Measurements from ENCODE around the gene OR2S2.

Gene OR2S2

DNA sequence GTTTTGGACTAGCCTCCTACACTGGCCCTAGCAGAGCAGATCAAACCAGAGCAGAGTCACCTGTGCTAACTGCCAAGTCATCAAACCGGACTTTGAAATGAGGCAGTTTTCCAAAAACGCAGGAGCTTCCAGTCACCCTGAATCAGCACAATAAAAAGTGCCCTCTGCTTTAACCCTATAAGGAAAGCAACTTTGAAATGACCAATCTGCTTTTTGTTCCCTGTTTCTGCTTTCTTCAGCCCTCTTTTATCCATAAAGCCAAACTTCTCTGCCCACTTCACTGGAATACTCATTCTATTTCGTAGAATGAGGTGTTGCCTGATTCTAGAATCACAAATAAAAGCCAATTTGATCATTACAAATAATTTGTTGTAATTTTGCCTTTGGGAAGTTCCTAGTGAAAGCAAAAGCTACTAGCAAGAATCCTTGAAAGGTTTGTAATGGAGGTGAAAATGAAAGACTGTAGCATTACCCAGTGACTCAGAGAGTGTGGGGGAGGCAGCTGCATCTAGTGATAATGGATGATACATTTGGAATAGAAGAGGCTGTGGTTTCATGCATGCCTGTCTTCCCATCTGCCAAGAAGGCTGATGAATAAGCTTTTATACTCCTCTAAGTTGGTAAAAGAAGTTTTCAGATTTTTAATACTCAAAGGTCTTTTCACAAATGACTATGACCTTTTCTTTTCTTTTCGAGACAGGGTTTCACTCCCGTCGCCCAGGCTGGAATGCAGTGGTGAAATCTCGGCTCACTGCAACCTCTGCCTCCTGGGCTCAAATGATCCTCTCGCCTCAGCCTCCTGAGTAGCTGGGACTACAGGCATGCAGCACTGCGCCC is 33.8 kb downstream of the OR2S2 start:
- DNase-seq (ENCODE audit: low read depth), result peak; percentile 92
- H3K4me3 ChIP-seq (ENCODE audit: low read depth, low read length), result no peak overlapping the region
- TF ChIP-seq, protein P1, sequence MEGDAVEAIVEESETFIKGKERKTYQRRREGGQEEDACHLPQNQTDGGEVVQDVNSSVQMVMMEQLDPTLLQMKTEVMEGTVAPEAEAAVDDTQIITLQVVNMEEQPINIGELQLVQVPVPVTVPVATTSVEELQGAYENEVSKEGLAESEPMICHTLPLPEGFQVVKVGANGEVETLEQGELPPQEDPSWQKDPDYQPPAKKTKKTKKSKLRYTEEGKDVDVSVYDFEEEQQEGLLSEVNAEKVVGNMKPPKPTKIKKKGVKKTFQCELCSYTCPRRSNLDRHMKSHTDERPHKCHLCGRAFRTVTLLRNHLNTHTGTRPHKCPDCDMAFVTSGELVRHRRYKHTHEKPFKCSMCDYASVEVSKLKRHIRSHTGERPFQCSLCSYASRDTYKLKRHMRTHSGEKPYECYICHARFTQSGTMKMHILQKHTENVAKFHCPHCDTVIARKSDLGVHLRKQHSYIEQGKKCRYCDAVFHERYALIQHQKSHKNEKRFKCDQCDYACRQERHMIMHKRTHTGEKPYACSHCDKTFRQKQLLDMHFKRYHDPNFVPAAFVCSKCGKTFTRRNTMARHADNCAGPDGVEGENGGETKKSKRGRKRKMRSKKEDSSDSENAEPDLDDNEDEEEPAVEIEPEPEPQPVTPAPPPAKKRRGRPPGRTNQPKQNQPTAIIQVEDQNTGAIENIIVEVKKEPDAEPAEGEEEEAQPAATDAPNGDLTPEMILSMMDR (conservative IDR thresholded peaks at IDR 0.05; ENCODE audit: low read depth, low read length), result no peak

DNA sequence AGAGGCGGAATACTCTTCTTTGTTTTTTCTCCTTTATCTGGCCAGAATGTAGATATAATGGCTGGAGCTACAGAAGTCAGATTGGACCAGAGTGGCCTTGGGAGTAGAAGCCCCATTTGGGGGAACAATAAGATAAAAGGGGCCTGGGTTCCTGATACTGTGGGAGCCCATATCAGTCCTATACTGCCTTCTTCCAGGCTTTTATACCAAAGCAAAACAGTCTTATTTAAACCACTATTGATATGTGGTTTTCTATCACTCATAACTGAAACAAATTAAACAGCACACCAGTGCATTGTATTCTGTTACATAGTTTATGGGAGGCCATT is 34.4 kb downstream of the OR2S2 start:
- no peak for DNase-seq (ENCODE audit: low read depth)
- H3K4me3 ChIP-seq (ENCODE audit: low read depth, low read length), result no peak overlapping the region
- TF ChIP-seq, protein P1 (conservative IDR thresholded peaks at IDR 0.05; ENCODE audit: low read depth, low read length), result no peak

DNA sequence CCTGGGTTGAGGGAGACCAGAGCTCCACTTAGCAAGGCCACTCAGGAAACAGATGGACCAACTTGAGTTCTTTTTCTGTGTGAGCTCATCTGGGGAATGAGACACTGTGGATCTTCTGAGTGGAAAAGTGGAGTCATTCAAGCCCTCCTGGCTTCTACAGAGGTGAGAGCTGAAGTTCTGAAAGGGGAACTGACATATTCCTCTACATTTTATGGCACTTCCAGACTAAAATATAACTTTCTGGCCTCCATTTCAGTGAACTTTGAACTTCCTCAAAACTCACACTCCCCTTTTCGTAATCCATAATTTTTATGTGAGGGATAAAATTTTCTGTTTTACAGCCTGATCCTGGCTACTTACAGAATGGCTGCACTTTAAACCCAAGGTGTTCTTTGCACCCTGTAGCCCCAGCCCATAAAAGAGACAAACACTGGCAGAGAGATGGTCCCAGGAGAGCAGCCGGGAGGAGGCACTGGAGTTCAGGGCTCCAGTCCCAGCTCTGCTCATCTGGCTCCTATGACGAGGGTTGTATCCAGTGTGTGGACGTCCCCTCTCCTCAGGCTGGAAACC is 37.8 kb downstream of the OR2S2 start:
- TF ChIP-seq, protein P1 (conservative IDR thresholded peaks at IDR 0.05; ENCODE audit: low read depth, low read length), result no peak
- peak; percentile 14 for DNase-seq (ENCODE audit: low read depth)
- no peak overlapping the region for H3K4me3 ChIP-seq (ENCODE audit: low read depth, low read length)

DNA sequence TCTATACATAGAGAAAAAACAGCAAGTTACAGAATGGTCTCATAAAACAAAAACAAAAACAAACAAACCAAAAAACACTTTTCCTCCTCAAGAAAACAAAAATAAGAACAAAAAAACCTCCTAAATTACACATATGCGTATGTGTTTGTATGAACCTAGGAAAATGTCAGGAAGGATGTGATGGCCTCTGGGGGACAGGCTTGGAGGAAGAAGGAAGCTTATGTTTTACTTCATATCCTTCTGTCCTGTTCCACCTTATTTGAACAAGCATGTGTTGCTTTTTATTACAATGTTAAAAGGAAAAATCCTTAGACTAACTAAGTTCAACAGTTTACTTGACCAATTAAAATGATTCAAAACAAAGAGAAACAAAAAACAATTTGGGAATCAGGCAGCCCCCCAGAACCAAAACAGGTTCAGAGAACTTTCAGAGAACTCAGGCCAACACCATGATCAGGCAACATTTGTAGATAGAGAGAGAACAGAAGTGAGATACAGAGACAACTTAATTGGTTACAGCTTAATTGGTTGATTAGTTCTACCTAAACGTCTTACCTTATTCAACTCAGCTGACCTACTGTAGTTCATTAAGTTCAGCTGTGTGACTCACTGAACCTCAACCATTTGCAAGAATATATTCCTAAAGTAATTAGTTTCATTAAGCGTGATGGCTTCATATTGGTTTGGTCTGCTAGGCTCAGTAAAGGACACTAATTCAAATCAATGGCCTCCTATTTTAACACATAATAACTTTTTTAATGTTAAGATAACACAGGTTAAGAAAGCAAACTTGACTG is 38.5 kb downstream of the OR2S2 start:
- no peak overlapping the region for H3K4me3 ChIP-seq (ENCODE audit: low read depth, low read length)
- TF ChIP-seq, protein P1 (conservative IDR thresholded peaks at IDR 0.05; ENCODE audit: low read depth, low read length), result no peak
- DNase-seq (ENCODE audit: low read depth), result no peak

DNA sequence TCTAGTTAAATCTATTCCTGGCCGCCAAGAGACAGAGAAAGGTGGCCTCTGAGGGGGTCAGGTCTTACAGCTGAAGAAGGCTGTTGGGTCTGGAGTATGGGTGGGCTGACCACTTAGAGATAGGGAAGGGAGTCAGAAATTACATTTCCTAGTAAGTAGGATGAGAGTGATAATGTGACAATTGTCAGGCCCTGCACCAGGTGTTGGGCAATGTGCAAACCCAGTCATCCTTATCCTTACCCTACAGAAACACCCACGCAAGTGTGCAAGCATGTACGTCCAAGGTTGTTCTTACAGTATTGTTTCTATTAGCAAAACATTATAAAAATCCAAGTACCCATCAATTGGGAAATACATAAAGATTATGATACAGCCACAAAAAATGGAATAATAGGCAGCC is 39.2 kb downstream of the OR2S2 start:
- no peak overlapping the region for H3K4me3 ChIP-seq (ENCODE audit: low read depth, low read length)
- DNase-seq (ENCODE audit: low read depth), result no peak
- TF ChIP-seq, protein P1 (conservative IDR thresholded peaks at IDR 0.05; ENCODE audit: low read depth, low read length), result no peak

DNA sequence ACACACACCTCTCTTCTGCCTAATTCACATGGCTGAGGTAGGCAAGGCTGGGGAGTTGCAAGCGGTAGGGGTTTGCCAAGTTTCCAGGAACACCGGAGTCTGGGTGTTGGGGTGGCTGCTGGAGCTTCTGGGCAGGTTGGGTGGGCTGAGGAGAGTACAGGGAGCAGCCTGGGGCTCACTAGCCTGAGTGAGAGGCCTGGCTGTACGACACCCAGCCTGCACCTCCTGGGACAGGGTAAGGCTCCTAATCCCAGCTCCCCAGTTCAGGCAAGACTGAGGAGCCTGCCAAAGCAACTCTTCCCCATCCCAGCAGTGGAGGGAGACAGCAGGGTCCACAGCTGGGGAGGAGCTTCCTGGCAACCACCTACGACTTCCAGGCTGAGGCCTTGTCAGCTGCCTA is 40.7 kb downstream of the OR2S2 start:
- no peak for DNase-seq (ENCODE audit: low read depth)
- H3K4me3 ChIP-seq (ENCODE audit: low read depth, low read length), result no peak overlapping the region
- TF ChIP-seq, protein P1 (conservative IDR thresholded peaks at IDR 0.05; ENCODE audit: low read depth, low read length), result no peak
